H1 (cell line): ENCODE data around the gene SPON2.

Experiments
- EZH2 ChIP-seq: fragments of 200-600 bp; sonication (generic); IDR thresholded peaks from 2 replicates; pipeline ENCODE4 v1.7.1; 2012; ENCODE audit warnings: low read depth, mild to moderate bottlenecking, moderate library complexity, low read length, inconsistent platforms; ENCODE audit not compliant: severe bottlenecking
- POLR2A ChIP-seq, 2 experiments: IDR thresholded peaks; 1 replicate in 1 of 2; 2 replicates in 1 of 2; pipeline ENCODE4 v1.6.1; 2011; ENCODE audit warnings: low read depth in 2 of 2, low read length in 2 of 2, mild to moderate bottlenecking in 2 of 2; ENCODE audit errors: control extremely low read depth in 1 of 2
- POLR2AphosphoS5 ChIP-seq: IDR thresholded peaks from 2 replicates; pipeline ENCODE4 v1.6.1; 2011; ENCODE audit warnings: low read depth, low read length
- RAD21 ChIP-seq, 2 experiments: IDR thresholded peaks in 1 of 2; conservative IDR thresholded peaks in 1 of 2; 2 replicates each; pipeline ENCODE4 v1.6.1; 2011; ENCODE audit warnings: low read depth in 2 of 2, low read length in 2 of 2, improper control_type of control experiment in 1 of 2, inconsistent platforms in 1 of 2, mild to moderate bottlenecking in 1 of 2, moderate library complexity in 1 of 2
- SP1 ChIP-seq: IDR thresholded peaks from 2 replicates; pipeline ENCODE4 v1.6.1; 2011; ENCODE audit warnings: low read depth, low read length
- TCF12 ChIP-seq: IDR thresholded peaks from 2 replicates; pipeline ENCODE4 v1.6.1; 2011; ENCODE audit warnings: low read depth, mild to moderate bottlenecking, low read length
- TF ChIP-seq, protein P1 (sequence below): IDR thresholded peaks from 2 replicates; pipeline ENCODE4 v1.6.1; 2012; ENCODE audit warnings: inconsistent platforms
- TF ChIP-seq, protein P2 (sequence below), 3 experiments: IDR thresholded peaks; 1 replicate in 2 of 3; 2 replicates in 1 of 3; pipeline versions ENCODE4 v1.5.1 to v1.6.1; 2011; ENCODE audit warnings: low read length in 3 of 3, mild to moderate bottlenecking in 3 of 3, inconsistent platforms in 2 of 3, low read depth in 1 of 3, moderate library complexity in 1 of 3; ENCODE audit not compliant: insufficient read depth in 1 of 3; ENCODE audit errors: control extremely low read depth in 1 of 3

DNA sequence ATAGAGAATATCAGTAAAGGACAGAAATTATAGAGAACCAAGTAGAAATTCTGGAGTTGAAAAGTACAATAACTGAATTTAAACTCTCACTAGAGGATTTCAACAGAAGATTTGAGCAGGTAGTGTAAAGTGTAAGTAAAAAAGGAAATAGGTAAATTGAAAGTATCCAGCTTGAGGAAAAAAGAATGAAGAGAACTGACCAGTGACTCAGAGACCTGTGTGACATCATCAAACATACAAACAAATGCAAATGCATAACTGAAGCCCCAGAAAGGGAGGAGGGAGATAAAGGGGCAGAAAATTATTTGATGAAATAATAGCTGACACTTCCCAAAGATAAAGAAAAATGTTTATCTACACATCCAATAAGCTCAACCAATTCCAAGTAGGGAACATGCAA lies 8.3 kb upstream of the SPON2 start:
- TF ChIP-seq, protein P1, sequence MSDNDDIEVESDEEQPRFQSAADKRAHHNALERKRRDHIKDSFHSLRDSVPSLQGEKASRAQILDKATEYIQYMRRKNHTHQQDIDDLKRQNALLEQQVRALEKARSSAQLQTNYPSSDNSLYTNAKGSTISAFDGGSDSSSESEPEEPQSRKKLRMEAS: no peak
- TF ChIP-seq RAD21 (IDR thresholded peaks at IDR 0.05 in 1 of 2, conservative IDR thresholded peaks at IDR 0.05 in 1 of 2; ENCODE audit: low read depth in 2 of 2, low read length in 2 of 2): no peak
- TF ChIP-seq, protein P2, sequence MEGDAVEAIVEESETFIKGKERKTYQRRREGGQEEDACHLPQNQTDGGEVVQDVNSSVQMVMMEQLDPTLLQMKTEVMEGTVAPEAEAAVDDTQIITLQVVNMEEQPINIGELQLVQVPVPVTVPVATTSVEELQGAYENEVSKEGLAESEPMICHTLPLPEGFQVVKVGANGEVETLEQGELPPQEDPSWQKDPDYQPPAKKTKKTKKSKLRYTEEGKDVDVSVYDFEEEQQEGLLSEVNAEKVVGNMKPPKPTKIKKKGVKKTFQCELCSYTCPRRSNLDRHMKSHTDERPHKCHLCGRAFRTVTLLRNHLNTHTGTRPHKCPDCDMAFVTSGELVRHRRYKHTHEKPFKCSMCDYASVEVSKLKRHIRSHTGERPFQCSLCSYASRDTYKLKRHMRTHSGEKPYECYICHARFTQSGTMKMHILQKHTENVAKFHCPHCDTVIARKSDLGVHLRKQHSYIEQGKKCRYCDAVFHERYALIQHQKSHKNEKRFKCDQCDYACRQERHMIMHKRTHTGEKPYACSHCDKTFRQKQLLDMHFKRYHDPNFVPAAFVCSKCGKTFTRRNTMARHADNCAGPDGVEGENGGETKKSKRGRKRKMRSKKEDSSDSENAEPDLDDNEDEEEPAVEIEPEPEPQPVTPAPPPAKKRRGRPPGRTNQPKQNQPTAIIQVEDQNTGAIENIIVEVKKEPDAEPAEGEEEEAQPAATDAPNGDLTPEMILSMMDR (IDR thresholded peaks at IDR 0.05; ENCODE audit: control extremely low read depth in 1 of 3, insufficient read depth in 1 of 3, low read depth in 1 of 3, low read length in 3 of 3): no peak
- no peak for TF ChIP-seq POLR2A (IDR thresholded peaks at IDR 0.05; ENCODE audit: control extremely low read depth in 1 of 2, low read depth in 2 of 2, low read length in 2 of 2)
- no peak for TF ChIP-seq EZH2
- no peak for TF ChIP-seq TCF12
- no peak for TF ChIP-seq POLR2AphosphoS5
- TF ChIP-seq SP1: no peak
